HG02571 (cell line): ENCODE measurements around the gene NSD1.
"Not testable (repeated sequence)": the region's sequence is repeated elsewhere in the genome, so short reads cannot be mapped to it uniquely, and the experiment has no call there.

ENCODE experiments used
- ATAC-seq: cut with Tn5 transposase; IDR thresholded peaks from one replicate; pipeline ENCODE4 v1.9.1; 2021; ENCODE audit warnings: mild to moderate bottlenecking, moderate library complexity; ENCODE audit not compliant: unreplicated experiment

NSD1 gene

GRCh38 chr5:177325868-177326381 lies 192.4 kb downstream of the NSD1 start:
- ATAC-seq: no peak

- no peak for ATAC-seq
Measured at GRCh38 chr5:177327539-177328522, 194.3 kb downstream of the NSD1 start.

- no peak for ATAC-seq
Measured at GRCh38 chr5:177328545-177329231, 195.1 kb downstream of the NSD1 start.

GRCh38 chr5:177329883-177330282 lies 196.3 kb downstream of the NSD1 start:
- ATAC-seq: no peak

- ATAC-seq: no peak
Measured at GRCh38 chr5:177330991-177331842, 197.6 kb downstream of the NSD1 start.

- ATAC-seq: no peak
Measured at GRCh38 chr5:177332031-177332895, 198.7 kb downstream of the NSD1 start.

GRCh38 chr5:177332896-177333260 lies 199.3 kb downstream of the NSD1 start:
- ATAC-seq: no peak

GRCh38 chr5:177333420-177334154 lies 200.0 kb downstream of the NSD1 start:
- no peak for ATAC-seq

- no peak for ATAC-seq
Measured at GRCh38 chr5:177334155-177334551, 200.6 kb downstream of the NSD1 start.

- no peak for ATAC-seq
Measured at GRCh38 chr5:177334781-177335700, 201.5 kb downstream of the NSD1 start.

- ATAC-seq: no peak
Measured at GRCh38 chr5:177335701-177336065, 202.1 kb downstream of the NSD1 start.

GRCh38 chr5:177336112-177336511 lies 202.5 kb downstream of the NSD1 start:
- ATAC-seq: no peak

- ATAC-seq: no peak
Measured at GRCh38 chr5:177336603-177337494, 203.3 kb downstream of the NSD1 start.

- no peak for ATAC-seq
Measured at GRCh38 chr5:177338251-177339106, 204.9 kb downstream of the NSD1 start.

GRCh38 chr5:177339107-177339638 lies 205.6 kb downstream of the NSD1 start:
- ATAC-seq: no peak

GRCh38 chr5:177343000-177343399 lies 209.4 kb downstream of the NSD1 start:
- not testable (repeated sequence) for ATAC-seq
